CD4-positive, alpha-beta T cell treated with Interferon alpha-2 for 1 hour (primary cell): ENCODE results near the gene NR1I3.

Experiments used
- DNase-seq, 2 donors: peaks; one replicate each; pipeline ENCODE4 v3.0.0-alpha.2; 2020 to 2022

Gene NR1I3

GRCh38 chr1:161193561-161194235, 44.3 kb downstream of the NR1I3 start:
- no peak for DNase-seq

- peak; percentile 79 to 84 for DNase-seq
Measured at GRCh38 chr1:161192476-161193465, 45.2 kb downstream of the NR1I3 start.

GRCh38 chr1:161191971-161192370, 46.0 kb downstream of the NR1I3 start:
- no peak for DNase-seq

GRCh38 chr1:161190962-161191521, 47.0 kb downstream of the NR1I3 start:
- DNase-seq, result no peak

GRCh38 chr1:161189036-161189435, 49.0 kb downstream of the NR1I3 start:
- no peak for DNase-seq

- DNase-seq, result no peak
Measured at GRCh38 chr1:161188381-161188780, 49.6 kb downstream of the NR1I3 start.

- DNase-seq, result no peak
Measured at GRCh38 chr1:161187311-161187710, 50.7 kb downstream of the NR1I3 start.

- DNase-seq, result peak; percentile 35 to 42
Measured at GRCh38 chr1:161185732-161186311, 52.2 kb downstream of the NR1I3 start.

- peak; percentile 86 to 93 for DNase-seq
Measured at GRCh38 chr1:161185282-161185682, 52.7 kb downstream of the NR1I3 start.

GRCh38 chr1:161182214-161182613, 55.8 kb downstream of the NR1I3 start:
- DNase-seq, result peak; percentile 62 to 78

- peak in 1 of 2 donors; percentile 39 for DNase-seq
Measured at GRCh38 chr1:161180639-161181038, 57.4 kb downstream of the NR1I3 start.

- DNase-seq, result no peak
Measured at GRCh38 chr1:161179698-161180097, 58.3 kb downstream of the NR1I3 start.
